ENCODE measurements around the gene MCRS1.

DNA sequence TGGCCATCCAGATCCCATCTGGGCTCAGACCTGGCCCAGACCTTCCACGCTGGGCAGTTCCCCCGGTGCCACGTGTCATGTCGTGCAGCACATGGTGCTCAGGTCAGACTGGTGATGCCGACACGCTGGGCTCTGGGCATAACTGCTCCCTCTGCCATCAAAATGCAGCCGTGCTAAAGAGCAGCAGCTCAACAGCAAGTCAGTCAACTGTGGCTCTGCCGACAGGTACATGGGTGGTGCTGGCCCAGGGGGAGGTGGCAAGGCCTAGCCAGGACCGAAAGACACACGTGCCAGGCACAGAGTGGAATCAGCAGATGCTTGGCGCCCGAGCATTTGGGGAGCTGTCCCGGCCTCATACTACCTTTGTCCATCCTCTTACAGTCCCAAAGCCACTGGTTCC lies 1.6 kb downstream of the MCRS1 start:
- no peak for TF ChIP-seq POLR2AphosphoS5 (IDR thresholded peaks at IDR 0.05)
- TF ChIP-seq EZH2 (IDR thresholded peaks at IDR 0.05; ENCODE audit: borderline replicate concordance, insufficient read depth, low read length, poor library complexity, severe bottlenecking), result no peak
- TF ChIP-seq, protein P1, sequence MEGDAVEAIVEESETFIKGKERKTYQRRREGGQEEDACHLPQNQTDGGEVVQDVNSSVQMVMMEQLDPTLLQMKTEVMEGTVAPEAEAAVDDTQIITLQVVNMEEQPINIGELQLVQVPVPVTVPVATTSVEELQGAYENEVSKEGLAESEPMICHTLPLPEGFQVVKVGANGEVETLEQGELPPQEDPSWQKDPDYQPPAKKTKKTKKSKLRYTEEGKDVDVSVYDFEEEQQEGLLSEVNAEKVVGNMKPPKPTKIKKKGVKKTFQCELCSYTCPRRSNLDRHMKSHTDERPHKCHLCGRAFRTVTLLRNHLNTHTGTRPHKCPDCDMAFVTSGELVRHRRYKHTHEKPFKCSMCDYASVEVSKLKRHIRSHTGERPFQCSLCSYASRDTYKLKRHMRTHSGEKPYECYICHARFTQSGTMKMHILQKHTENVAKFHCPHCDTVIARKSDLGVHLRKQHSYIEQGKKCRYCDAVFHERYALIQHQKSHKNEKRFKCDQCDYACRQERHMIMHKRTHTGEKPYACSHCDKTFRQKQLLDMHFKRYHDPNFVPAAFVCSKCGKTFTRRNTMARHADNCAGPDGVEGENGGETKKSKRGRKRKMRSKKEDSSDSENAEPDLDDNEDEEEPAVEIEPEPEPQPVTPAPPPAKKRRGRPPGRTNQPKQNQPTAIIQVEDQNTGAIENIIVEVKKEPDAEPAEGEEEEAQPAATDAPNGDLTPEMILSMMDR (IDR thresholded peaks at IDR 0.05; ENCODE audit: poor library complexity, severe bottlenecking), result no peak
- no peak for TF ChIP-seq TAF1 (IDR thresholded peaks at IDR 0.05; ENCODE audit: low read depth)
- TF ChIP-seq, protein P2, sequence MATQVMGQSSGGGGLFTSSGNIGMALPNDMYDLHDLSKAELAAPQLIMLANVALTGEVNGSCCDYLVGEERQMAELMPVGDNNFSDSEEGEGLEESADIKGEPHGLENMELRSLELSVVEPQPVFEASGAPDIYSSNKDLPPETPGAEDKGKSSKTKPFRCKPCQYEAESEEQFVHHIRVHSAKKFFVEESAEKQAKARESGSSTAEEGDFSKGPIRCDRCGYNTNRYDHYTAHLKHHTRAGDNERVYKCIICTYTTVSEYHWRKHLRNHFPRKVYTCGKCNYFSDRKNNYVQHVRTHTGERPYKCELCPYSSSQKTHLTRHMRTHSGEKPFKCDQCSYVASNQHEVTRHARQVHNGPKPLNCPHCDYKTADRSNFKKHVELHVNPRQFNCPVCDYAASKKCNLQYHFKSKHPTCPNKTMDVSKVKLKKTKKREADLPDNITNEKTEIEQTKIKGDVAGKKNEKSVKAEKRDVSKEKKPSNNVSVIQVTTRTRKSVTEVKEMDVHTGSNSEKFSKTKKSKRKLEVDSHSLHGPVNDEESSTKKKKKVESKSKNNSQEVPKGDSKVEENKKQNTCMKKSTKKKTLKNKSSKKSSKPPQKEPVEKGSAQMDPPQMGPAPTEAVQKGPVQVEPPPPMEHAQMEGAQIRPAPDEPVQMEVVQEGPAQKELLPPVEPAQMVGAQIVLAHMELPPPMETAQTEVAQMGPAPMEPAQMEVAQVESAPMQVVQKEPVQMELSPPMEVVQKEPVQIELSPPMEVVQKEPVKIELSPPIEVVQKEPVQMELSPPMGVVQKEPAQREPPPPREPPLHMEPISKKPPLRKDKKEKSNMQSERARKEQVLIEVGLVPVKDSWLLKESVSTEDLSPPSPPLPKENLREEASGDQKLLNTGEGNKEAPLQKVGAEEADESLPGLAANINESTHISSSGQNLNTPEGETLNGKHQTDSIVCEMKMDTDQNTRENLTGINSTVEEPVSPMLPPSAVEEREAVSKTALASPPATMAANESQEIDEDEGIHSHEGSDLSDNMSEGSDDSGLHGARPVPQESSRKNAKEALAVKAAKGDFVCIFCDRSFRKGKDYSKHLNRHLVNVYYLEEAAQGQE (IDR thresholded peaks at IDR 0.05; ENCODE audit: borderline replicate concordance), result no peak
- no peak for TF ChIP-seq MXI1 (conservative IDR thresholded peaks at IDR 0.05; ENCODE audit: poor library complexity, severe bottlenecking)

Data from neural cell (in vitro differentiated cells).